Measurements from ENCODE around the gene GPR87. TPM values are rescaled to one million over a fixed set of nuclear protein-coding genes. Genes with fewer than 3 reads are reported as not detected.

GPR87 gene
- total RNA-seq, 2 experiments from 2014 or later = 0.19 TPM; not detected in 1

DNA sequence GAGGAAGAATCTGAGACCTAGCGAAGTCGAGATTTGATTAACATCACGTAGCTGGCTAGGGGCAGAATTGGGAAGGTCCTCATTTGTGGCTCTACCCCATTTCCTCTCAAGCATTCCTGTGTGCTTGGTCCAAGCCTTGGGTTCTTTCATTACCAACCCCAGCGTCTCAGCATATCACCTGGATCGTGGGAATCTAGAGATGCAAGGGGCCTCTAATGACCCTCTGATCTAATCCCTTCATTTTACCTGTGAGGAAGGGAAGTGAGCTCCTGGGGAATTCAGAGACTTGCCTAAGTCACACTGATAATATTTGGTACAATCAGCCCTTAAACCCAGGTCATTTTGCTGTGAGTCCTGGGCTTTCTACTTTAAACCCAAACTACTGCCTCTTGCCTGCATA, 2.0 kb downstream of the GPR87 start:
- Mint-ChIP-seq H3K9me3 (no peaks in the 10 kb centered on the region), H3K4me3 (no peak overlapping the region), H3K36me3 (ENCODE audit: low read depth) (no peaks in the 10 kb centered on the region), H3K4me1 (ENCODE audit: low read depth) (peaks cover 12% of the 10 kb centered on the region), H3K27me3 (ENCODE audit: low read depth) (no peaks in the 10 kb centered on the region), H3K27ac (no peak overlapping the region)
- CTCF ChIA-PET = no interaction called here
- intact Hi-C loops (cut with micrococcal nuclease) = no loop called here
- DNase-seq = no peak

DNA sequence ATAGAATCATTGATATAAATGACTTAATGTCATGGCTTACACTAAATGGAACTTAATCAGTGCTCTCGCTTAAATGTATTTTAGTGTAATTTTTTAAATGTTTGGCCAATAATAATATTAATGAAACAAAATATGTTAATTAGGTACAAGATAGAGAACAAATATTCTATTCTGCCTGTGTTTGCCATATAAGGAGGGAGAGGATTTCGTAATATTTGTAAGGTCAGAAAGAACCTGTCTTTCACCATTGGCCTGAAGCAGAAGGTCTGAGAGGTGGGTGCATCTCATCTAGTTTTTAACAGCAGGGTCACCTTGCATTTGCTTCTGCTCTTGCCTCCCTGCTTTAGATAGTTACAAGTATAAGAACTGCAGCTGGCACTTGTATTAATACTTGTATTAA, 2.5 kb downstream of the GPR87 start:
- no peaks in the 10 kb centered on the region for H3K36me3 Mint-ChIP-seq (ENCODE audit: low read depth)
- intact Hi-C loops (cut with micrococcal nuclease) = no loop called here
- H3K27ac Mint-ChIP-seq = no peak overlapping the region

DNA sequence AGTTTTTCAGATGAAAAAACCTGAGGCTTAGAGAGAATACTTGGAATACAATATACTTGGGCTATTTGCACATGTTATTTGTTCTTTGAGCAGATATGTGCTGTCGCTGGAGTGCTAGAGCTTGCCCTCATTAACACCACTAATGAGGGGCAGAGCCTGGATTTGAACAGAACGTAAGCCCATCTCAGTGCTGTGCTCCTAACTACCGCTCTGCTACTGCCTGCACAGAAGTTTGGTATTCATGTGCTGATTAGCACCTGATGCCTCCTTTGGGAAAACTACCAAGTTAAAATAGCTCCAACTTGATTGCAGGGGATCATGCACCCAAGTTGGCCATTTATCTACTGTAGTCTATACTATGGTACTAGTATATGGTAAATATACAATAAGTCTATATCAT, 3.6 kb downstream of the GPR87 start:
- Mint-ChIP-seq H3K36me3 (ENCODE audit: low read depth) (no peaks in the 10 kb centered on the region), H3K27me3 (ENCODE audit: low read depth) (no peaks in the 10 kb centered on the region), H3K9me3 (no peaks in the 10 kb centered on the region), H3K27ac (no peak overlapping the region), H3K4me1 (ENCODE audit: low read depth) (peaks cover 21% of the 10 kb centered on the region), H3K4me3 (no peak overlapping the region)
- CTCF ChIA-PET = interaction anchor here (0.9 to 1.5 kb wide), 3 partner anchors 85 to 157 kb away, joined by 3 to 4 read pairs (median 3); no protein-coding TSS in a partner anchor
- intact Hi-C loops (cut with micrococcal nuclease) = no loop called here
- DNase-seq = no peak

More for the DNA sequence above, 2.5 kb downstream of the GPR87 start:
- Mint-ChIP-seq H3K9me3 (no peaks in the 10 kb centered on the region), H3K4me3 (no peak overlapping the region), H3K4me1 (ENCODE audit: low read depth) (peaks cover 12% of the 10 kb centered on the region), H3K27me3 (ENCODE audit: low read depth) (no peaks in the 10 kb centered on the region)
- DNase-seq = no peak
- CTCF ChIA-PET = no interaction called here

DNA sequence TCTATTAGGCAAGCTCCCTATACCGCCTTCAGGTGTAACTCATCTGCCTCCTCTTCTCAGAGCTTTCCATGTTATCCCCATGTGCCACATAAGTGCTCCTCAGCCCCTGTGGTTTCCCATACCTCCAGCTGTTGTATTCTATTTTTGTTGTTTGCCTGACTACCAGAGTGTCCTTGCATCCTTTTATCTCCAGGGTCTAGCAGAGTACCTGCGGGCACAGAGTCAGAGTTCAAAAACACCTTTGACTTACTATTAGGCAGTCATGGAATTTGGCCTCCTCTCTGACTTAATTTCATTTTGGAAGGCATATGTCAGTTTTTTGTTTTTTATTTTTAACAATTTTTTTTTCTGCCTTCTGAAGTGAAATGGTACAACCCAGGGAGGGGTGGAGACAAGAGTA, 7.1 kb downstream of the GPR87 start:
- H3K27ac Mint-ChIP-seq = no peak overlapping the region
- no peaks in the 10 kb centered on the region for H3K27me3 Mint-ChIP-seq (ENCODE audit: low read depth)
- H3K36me3 Mint-ChIP-seq (ENCODE audit: low read depth) = no peaks in the 10 kb centered on the region
- no peaks in the 10 kb centered on the region for H3K9me3 Mint-ChIP-seq
- intact Hi-C loops (cut with micrococcal nuclease) = loop anchor here (10.0 kb wide), 1 partner anchor 545 kb away; the partner anchor contains the start of gene SIAH2
- no peak overlapping the region for H3K4me3 Mint-ChIP-seq
- CTCF ChIA-PET = interaction anchor here (1.4 to 1.9 kb wide), 2 partner anchors 18 to 83 kb away, joined by 3 to 7 read pairs; no protein-coding TSS in a partner anchor
- H3K4me1 Mint-ChIP-seq (ENCODE audit: low read depth) = peaks cover 44% of the 10 kb centered on the region
- no peak for DNase-seq

DNA sequence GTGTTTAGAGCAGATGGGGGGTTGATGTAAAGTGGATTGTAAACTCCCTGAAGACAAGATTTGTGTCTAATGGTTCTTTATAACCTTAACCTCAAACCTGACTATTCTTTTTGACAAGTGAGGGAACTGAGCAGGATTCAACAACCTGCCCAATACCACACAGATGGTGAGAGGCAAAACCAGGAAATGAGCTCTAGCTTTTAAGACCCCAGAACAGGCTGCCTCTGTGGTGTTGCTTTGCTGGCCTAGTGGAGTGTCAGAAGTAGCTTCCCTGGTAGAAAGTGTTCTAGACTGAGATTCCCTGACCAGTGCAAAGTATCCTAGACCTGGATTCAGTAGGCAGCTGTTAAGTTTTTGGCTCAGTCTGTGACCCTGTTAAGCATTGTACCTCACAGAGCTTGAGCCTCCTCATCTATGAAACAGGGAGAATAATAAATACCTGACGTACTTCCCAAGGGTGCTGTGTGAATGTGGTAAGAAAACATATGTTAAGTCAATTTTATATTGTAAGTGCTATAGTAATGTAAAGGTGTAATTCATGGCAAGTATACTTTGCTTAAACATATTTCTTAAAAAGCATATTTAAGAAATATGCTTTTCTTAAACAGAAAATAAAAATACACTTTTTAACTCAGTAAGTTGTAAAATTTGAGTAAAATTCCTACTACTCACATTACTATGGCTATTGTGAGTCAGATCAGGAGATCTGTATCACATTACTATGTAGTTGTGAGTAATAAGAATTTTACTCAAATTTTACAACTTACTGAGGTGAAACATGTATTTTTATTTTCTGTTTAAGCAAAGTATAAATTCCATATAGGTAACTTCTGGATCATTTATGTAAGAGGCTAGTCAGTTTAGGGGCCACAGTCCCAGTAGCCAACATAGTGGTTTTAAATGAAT, 8.8 kb downstream of the GPR87 start:
- Mint-ChIP-seq H3K4me1 (ENCODE audit: low read depth) (peaks cover 50% of the 10 kb centered on the region), H3K4me3 (no peak overlapping the region), H3K27me3 (ENCODE audit: low read depth) (peaks cover 8% of the 10 kb centered on the region), H3K9me3 (no peaks in the 10 kb centered on the region), H3K27ac (no peak overlapping the region), H3K36me3 (ENCODE audit: low read depth) (no peaks in the 10 kb centered on the region)
- intact Hi-C loops (cut with micrococcal nuclease) = loop anchor here (10.0 kb wide), 1 partner anchor 543 kb away; the partner anchor contains the start of gene SIAH2
- DNase-seq = no peak
- CTCF ChIA-PET = interaction anchor here (0.6 to 5.2 kb wide), 9 partner anchors 11 to 452 kb away, joined by 3 to 35 read pairs (median 4); no protein-coding TSS in a partner anchor

DNA sequence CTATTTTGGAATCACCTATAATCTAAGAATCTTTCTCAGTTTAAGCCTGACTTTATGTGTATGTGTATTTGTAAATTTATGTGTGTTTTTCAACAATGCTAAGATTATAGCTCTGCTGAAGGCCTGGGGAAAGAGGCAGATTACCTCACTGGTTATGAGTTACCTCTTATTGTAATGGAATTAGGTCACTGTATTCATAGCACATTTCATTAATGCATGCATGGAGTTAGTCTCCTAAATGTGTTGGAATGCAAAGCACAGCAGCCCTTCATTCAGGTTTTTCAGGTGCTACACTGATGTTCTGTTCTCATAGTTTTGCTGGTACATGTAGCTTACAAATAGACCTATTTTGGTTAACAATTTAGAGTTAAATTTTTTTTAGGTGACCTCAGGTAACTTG, 9.5 kb downstream of the GPR87 start:
- H3K4me1 Mint-ChIP-seq (ENCODE audit: low read depth) = peaks cover 50% of the 10 kb centered on the region
- intact Hi-C loops (cut with micrococcal nuclease) = loop anchor here (10.0 kb wide), 1 partner anchor 542 kb away; the partner anchor contains the start of gene SIAH2

DNA sequence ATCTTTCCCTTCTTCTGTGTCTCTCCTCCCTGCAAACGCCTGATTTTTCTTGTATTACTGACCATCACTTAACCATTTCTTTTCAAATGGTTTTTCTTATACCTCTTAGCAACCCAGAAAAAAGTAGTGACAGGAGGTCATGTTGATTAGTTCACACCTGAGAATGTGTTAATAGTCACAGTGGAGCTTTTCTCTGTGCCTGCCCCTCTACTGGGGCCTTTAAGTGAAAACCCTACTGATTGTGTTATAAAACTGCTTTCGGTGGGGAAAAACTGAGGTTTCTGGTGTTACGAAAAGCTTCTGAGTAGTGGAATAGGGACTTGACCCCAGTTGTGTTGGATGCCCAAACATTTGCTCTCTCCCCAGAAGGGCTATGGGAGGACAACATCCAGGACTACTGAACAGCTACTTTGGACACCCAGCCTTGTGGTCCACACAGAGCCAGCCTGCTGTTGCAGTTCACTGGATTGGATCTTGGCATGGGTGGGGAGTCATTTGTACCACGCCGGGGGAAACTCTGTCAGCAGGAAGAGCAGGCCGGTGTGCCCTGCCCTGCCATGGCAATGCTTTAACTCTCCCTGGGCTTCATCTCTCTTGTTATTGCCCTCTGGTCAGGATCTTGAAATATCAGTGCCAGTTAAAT, 10.3 kb downstream of the GPR87 start:
- Mint-ChIP-seq H3K9me3 (no peaks in the 10 kb centered on the region), H3K27ac (peak overlapping the region; percentile 38), H3K4me3 (no peak overlapping the region), H3K36me3 (ENCODE audit: low read depth) (no peaks in the 10 kb centered on the region), H3K27me3 (ENCODE audit: low read depth) (peaks cover 14% of the 10 kb centered on the region), H3K4me1 (ENCODE audit: low read depth) (peaks cover 58% of the 10 kb centered on the region)
- intact Hi-C loops (cut with micrococcal nuclease) = loop anchor here (10.0 kb wide), 1 partner anchor 541 kb away; the partner anchor contains the start of gene SIAH2
- CTCF ChIA-PET = interaction anchor here (0.6 to 5.2 kb wide), 6 partner anchors 21 to 864 kb away, joined by 3 to 35 read pairs (median 14); no protein-coding TSS in a partner anchor
- no peak for DNase-seq

More for the DNA sequence above, 9.5 kb downstream of the GPR87 start:
- CTCF ChIA-PET = interaction anchor here (0.7 to 5.2 kb wide), 9 partner anchors 11 to 452 kb away, joined by 3 to 35 read pairs (median 5); no protein-coding TSS in a partner anchor
- no peak for DNase-seq
- Mint-ChIP-seq H3K27me3 (ENCODE audit: low read depth) (peaks cover 12% of the 10 kb centered on the region), H3K4me3 (no peak overlapping the region), H3K9me3 (no peaks in the 10 kb centered on the region), H3K36me3 (ENCODE audit: low read depth) (no peaks in the 10 kb centered on the region), H3K27ac (no peak overlapping the region)

DNA sequence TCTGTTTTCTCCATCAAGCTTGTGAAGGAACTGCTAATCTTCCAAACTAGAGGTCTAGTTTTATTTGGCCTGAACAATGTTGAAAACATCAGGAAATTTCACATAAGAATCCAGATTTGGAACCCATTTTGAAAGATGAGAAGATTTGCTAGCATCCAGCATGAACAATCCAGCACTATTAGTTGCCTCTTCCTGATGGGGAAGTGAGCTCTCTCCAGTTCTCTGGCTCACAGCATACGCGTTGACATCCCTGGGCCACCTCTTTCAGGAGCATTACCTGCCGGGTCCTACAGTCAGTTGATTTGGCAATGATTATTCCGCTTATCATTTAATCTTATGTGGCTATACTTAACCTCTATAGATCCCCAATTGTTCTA, 10.9 kb downstream of the GPR87 start:
- peaks cover 59% of the 10 kb centered on the region for H3K4me1 Mint-ChIP-seq (ENCODE audit: low read depth)
- CTCF ChIA-PET = interaction anchor here (0.6 to 5.2 kb wide), 11 partner anchors 11 to 865 kb away, joined by 3 to 35 read pairs (median 5); partner anchors contain the start of gene GPR87
- no peak for DNase-seq
- H3K4me3 Mint-ChIP-seq = no peak overlapping the region
- peak overlapping the region; percentile 38 for H3K27ac Mint-ChIP-seq
- H3K9me3 Mint-ChIP-seq = no peaks in the 10 kb centered on the region
- intact Hi-C loops (cut with micrococcal nuclease) = loop anchor here (1.0 to 10.0 kb wide), 9 partner anchors 11 to 1856 kb away; partner anchors contain the start of genes GPR87, P2RY14 and SIAH2
- H3K27me3 Mint-ChIP-seq (ENCODE audit: low read depth) = peaks cover 16% of the 10 kb centered on the region
- H3K36me3 Mint-ChIP-seq (ENCODE audit: low read depth) = no peaks in the 10 kb centered on the region

DNA sequence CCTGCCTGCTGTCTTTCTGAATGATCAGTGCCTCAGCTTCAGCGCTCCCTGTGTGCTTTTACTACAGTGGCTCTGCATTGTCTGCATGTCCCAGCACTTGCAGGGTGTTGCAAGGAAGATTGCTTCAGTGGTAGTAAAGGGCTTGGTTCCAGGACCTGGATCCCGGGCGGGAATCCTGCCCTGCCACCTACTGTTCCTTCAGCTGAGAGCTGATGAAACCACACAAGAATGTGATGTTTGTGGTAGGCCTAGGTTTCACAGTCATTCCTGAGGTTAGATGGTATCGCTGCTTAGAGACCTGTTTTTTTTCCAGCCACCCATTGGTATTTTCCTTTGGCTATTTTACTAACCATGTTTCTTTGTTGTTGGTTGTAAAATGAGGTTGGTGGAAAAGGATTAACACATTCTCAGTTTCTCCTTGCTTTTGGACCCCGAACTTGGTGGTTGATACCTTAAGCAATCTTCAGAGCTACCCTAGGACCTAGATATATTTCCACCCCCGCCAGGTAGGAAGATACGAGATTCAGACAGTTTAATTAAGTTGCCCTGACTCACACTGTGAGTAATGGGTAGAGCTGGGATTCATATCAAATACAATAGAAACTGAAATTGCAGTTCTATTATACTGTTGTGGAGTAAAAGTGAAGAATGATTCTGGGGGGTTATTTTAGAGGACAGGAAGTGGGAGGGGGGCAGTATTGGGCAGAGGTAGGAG, 11.4 kb downstream of the GPR87 start:
- Mint-ChIP-seq H3K27me3 (ENCODE audit: low read depth) (peaks cover 18% of the 10 kb centered on the region), H3K9me3 (no peaks in the 10 kb centered on the region), H3K36me3 (ENCODE audit: low read depth) (no peaks in the 10 kb centered on the region), H3K4me1 (ENCODE audit: low read depth) (peaks cover 59% of the 10 kb centered on the region), H3K27ac (no peak overlapping the region), H3K4me3 (no peak overlapping the region)
- CTCF ChIA-PET = interaction anchor here (0.5 to 5.2 kb wide), 17 partner anchors 11 to 1086 kb away, joined by 3 to 35 read pairs (median 4); partner anchors contain the start of genes GPR171 and GPR87
- DNase-seq = peak; percentile 37
- intact Hi-C loops (cut with micrococcal nuclease) = loop anchor here (1.0 to 10.0 kb wide), 9 partner anchors 11 to 1856 kb away; partner anchors contain the start of genes GPR87, P2RY14 and SIAH2

DNA sequence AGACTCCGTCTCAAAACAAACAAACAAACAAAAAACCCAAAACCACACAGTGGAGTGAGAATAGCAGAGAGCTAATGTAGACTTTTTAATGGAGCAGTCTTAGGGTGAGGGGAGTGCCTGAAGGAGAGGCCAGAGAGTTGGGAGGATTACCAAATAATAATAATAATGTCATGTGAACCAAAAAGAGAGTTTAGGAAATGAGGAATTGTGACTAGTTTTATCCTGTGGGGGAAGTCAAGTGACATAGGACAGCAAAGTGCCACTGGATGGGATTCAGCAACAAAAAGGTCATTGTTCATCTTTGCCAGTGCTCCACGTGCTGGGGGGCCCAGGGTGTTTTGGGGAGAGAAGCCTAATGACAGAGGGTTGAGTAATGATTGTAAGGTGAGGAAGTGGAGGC, 12.9 kb downstream of the GPR87 start:
- no peak overlapping the region for H3K4me3 Mint-ChIP-seq

DNA sequence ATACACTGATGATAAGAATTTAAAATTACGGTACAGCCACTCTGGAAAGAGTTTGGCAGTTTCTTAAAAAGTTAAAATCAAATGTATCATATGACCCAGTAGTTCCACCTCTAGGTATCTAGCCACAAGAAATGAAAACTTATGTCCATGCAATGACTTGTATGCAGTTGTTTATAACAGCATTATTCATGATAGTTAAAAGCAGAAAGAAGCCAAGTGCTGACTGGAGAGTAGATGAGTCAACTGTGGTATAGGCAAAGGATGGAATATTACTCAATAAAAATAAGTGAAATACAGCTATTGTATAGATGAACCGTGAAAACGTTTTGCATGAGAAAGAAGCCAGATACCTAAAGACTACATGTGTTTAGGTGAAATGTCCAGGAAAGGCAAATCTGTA, 14.8 kb downstream of the GPR87 start:
- intact Hi-C loops (cut with micrococcal nuclease) = loop anchor here (10.0 kb wide), 1 partner anchor 537 kb away; the partner anchor contains the start of gene SIAH2
- Mint-ChIP-seq H3K4me1 (ENCODE audit: low read depth) (peaks cover 38% of the 10 kb centered on the region), H3K9me3 (no peaks in the 10 kb centered on the region), H3K4me3 (no peak overlapping the region), H3K36me3 (ENCODE audit: low read depth) (no peaks in the 10 kb centered on the region), H3K27ac (no peak overlapping the region), H3K27me3 (ENCODE audit: low read depth) (peaks cover 26% of the 10 kb centered on the region)
- DNase-seq = no peak
- CTCF ChIA-PET = interaction anchor here (1.2 kb wide), 1 partner anchor 96 kb away, joined by 3 read pairs; no protein-coding TSS in a partner anchor

More for the DNA sequence above, 12.9 kb downstream of the GPR87 start:
- DNase-seq = no peak
- H3K36me3 Mint-ChIP-seq (ENCODE audit: low read depth) = no peaks in the 10 kb centered on the region
- H3K27ac Mint-ChIP-seq = no peak overlapping the region
- H3K9me3 Mint-ChIP-seq = no peaks in the 10 kb centered on the region
- intact Hi-C loops (cut with micrococcal nuclease) = loop anchor here (2.0 to 10.0 kb wide), 3 partner anchors 17 to 565 kb away; partner anchors contain the start of gene SIAH2
- peaks cover 56% of the 10 kb centered on the region for H3K4me1 Mint-ChIP-seq (ENCODE audit: low read depth)
- CTCF ChIA-PET = interaction anchor here (0.7 to 5.2 kb wide), 5 partner anchors 11 to 163 kb away, joined by 3 to 35 read pairs (median 3); partner anchors contain the start of gene GPR171
- H3K27me3 Mint-ChIP-seq (ENCODE audit: low read depth) = peaks cover 24% of the 10 kb centered on the region

Data from activated naive CD4-positive, alpha-beta T cell treated with anti-CD3 and anti-CD28 coated beads for 36 hours (primary cell).